EH (cell line): ENCODE data around the gene SS18.

Source experiments
- DNase-seq: peaks from one replicate; pipeline ENCODE4 v3.0.0-alpha.2; 2015; ENCODE audit warnings: low read depth

SS18 gene

GRCh38 chr18:26002375-26002910, 88.0 kb downstream of the SS18 start:
- DNase-seq, result no peak

GRCh38 chr18:25998461-25998860, 92.0 kb downstream of the SS18 start:
- no peak for DNase-seq

- DNase-seq, result no peak
These were observed 97.8 kb downstream of the SS18 start for GRCh38 chr18:25992566-25992965.

- no peak for DNase-seq
These were observed 99.9 kb downstream of the SS18 start for GRCh38 chr18:25990473-25990872.

- DNase-seq, result no peak
These were observed 104.6 kb downstream of the SS18 start for GRCh38 chr18:25985707-25986394.

- DNase-seq, result no peak
These were observed 106.7 kb downstream of the SS18 start for GRCh38 chr18:25983730-25984129.

- DNase-seq, result no peak
These were observed 107.5 kb downstream of the SS18 start for GRCh38 chr18:25982961-25983360.

GRCh38 chr18:25982153-25982552, 108.3 kb downstream of the SS18 start:
- DNase-seq, result no peak

GRCh38 chr18:25979369-25980040, 110.9 kb downstream of the SS18 start:
- no peak for DNase-seq

- DNase-seq, result no peak
These were observed 113.9 kb downstream of the SS18 start for GRCh38 chr18:25976554-25976953.

GRCh38 chr18:25974630-25975077, 115.8 kb downstream of the SS18 start:
- DNase-seq, result no peak
